ENCODE measurements around the gene PRKCZ. TPM values are rescaled to one million over a fixed set of nuclear protein-coding genes. Genes with fewer than 3 reads are reported as not detected.

Gene PRKCZ
- total RNA-seq, 1 donor from 2014 or later: 33.4 TPM

DNA sequence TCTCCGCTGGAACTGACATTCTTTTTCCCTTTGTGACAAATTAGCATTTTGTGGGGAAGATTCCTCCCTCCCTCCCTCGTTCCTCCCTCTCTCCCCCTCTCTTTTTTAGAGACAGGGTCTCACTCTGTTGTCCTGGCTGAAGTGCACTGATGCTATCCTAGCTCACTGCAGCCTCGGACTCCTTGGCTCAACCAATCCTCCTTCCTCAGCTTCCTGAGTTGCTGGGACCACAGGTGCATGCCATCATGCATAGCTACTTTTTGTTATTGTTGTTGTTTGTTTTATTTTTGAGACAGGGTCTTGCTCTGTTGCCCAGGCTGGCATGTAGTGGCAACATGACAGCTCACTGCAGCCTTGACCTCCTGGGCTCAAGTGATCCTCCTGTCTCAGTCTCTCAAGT, 171.1 kb downstream of the PRKCZ start:
- TF ChIP-seq EZH2 (IDR thresholded peaks at IDR 0.05): no peak
- TF ChIP-seq, protein P1, sequence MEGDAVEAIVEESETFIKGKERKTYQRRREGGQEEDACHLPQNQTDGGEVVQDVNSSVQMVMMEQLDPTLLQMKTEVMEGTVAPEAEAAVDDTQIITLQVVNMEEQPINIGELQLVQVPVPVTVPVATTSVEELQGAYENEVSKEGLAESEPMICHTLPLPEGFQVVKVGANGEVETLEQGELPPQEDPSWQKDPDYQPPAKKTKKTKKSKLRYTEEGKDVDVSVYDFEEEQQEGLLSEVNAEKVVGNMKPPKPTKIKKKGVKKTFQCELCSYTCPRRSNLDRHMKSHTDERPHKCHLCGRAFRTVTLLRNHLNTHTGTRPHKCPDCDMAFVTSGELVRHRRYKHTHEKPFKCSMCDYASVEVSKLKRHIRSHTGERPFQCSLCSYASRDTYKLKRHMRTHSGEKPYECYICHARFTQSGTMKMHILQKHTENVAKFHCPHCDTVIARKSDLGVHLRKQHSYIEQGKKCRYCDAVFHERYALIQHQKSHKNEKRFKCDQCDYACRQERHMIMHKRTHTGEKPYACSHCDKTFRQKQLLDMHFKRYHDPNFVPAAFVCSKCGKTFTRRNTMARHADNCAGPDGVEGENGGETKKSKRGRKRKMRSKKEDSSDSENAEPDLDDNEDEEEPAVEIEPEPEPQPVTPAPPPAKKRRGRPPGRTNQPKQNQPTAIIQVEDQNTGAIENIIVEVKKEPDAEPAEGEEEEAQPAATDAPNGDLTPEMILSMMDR (IDR thresholded peaks at IDR 0.05): no peak
- Histone ChIP-seq H3F3A (ENCODE audit: low read depth) (peaks cover 6% of the 10 kb centered on the region), H3K9me3 (ENCODE audit: low read depth) (no peaks in the 10 kb centered on the region), H3K9ac (no peak overlapping the region), H3K4me3 (no peak overlapping the region), H2AFZ (replicated peaks) (no peak overlapping the region), H3K36me3 (no peaks in the 10 kb centered on the region), H4K20me1 (ENCODE audit: low read depth) (no peaks in the 10 kb centered on the region), H3K27me3 (peaks cover 6% of the 10 kb centered on the region), H3K27ac (no peak overlapping the region), H3K79me2 (ENCODE audit: low read depth) (no peaks in the 10 kb centered on the region), H3K4me1 (peaks cover 4% of the 10 kb centered on the region), H3K4me2 (no peak overlapping the region)
- H3K9me3 Mint-ChIP-seq: peaks cover under 1% of the 10 kb centered on the region
- peaks cover under 1% of the 10 kb centered on the region for H3K36me3 Mint-ChIP-seq
- H3K27me3 Mint-ChIP-seq (ENCODE audit: insufficient read depth, low read depth): peaks cover 8% of the 10 kb centered on the region
- DNase-seq (ENCODE audit: low spot score): no peak
- H3K27ac Mint-ChIP-seq: peak overlapping the region; percentile 67
- peaks cover 15% of the 10 kb centered on the region for H3K4me1 Mint-ChIP-seq
- no peak overlapping the region for H3K4me3 Mint-ChIP-seq

DNA sequence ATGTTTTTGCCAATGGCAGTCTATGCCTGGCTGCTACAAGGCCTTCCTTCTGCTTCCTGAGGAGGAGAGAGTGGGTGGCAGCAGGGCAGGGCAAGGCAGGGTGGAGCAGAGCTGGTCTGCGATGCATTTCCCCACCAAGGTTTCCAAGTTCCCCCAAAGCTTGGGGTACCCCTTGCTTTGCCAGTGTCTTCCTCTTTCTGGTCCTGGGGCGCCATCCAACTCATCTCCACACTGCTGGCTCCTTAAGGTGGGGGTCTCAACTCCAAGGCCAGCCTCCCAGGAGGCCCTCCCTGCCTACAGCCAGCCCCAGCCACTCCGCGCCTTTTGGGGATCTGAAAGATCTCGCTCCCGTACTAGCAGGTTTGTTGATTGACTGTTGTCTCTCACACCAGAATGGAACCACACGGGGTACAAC, 174.0 kb downstream of the PRKCZ start:
- peaks cover 16% of the 10 kb centered on the region for H3K4me1 Mint-ChIP-seq
- H3K27ac Mint-ChIP-seq: no peak overlapping the region
- Histone ChIP-seq H3K27ac (no peak overlapping the region), H3K79me2 (ENCODE audit: low read depth) (peaks cover 6% of the 10 kb centered on the region), H3K27me3 (peaks cover 13% of the 10 kb centered on the region), H3K4me1 (peaks cover 8% of the 10 kb centered on the region), H3F3A (ENCODE audit: low read depth) (peaks cover 8% of the 10 kb centered on the region), H3K36me3 (no peaks in the 10 kb centered on the region), H3K9me3 (ENCODE audit: low read depth) (no peaks in the 10 kb centered on the region), H3K9ac (no peak overlapping the region), H3K4me2 (no peak overlapping the region), H3K4me3 (no peak overlapping the region), H4K20me1 (ENCODE audit: low read depth) (peaks cover 6% of the 10 kb centered on the region), H2AFZ (replicated peaks) (no peak overlapping the region)
- no peak overlapping the region for H3K4me3 Mint-ChIP-seq
- no peak for DNase-seq (ENCODE audit: low spot score)
- no peak for TF ChIP-seq EZH2 (IDR thresholded peaks at IDR 0.05)
- TF ChIP-seq, protein P1 (IDR thresholded peaks at IDR 0.05): no peak
- no peak for TF ChIP-seq EZH2phosphoT487 (IDR thresholded peaks at IDR 0.05)
- H3K9me3 Mint-ChIP-seq: peaks cover 2% of the 10 kb centered on the region
- peaks cover 2% of the 10 kb centered on the region for H3K36me3 Mint-ChIP-seq
- peaks cover 8% of the 10 kb centered on the region for H3K27me3 Mint-ChIP-seq (ENCODE audit: insufficient read depth, low read depth)

DNA sequence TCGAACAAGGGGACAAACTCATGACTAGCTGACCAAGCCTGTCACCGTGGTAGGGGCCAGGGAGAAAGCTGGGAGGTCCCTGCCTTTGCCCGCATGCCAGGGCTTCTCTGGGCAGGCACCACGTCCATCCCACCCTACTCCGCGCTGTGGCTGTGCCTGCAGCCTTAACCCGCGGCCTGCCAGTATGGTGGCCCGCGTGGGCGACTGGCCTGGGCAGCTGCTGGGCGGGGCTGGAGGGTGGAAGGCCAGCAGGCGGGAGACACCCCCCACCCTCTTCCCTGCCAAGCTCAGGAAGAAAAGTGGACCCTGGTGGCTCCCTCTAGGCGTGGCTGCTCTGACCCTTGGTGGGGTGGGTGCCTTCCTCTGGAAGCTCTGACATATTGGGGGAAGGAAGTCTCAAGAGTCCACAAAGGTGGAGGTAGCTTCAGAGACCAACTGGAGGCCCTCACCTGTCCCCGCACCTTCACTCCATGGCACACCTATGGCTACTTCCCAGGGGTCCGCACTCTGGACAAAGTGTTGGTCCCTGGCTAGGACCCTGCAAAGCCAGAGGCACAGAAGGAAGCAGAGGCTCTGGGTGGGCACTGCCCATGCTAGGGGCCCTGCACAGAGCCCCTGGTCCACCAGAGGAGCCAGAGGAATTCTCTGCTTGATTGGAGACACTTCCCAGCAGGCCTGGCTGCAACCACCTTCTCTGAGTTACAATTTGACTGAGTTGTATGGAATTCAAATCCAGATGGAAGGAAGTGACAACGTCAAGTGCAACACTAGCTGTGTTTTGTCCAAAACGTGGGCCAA, 174.6 kb downstream of the PRKCZ start:
- TF ChIP-seq, protein P1 (IDR thresholded peaks at IDR 0.05): no peak
- no peak overlapping the region for H3K27ac Mint-ChIP-seq
- H3K4me3 Mint-ChIP-seq: no peak overlapping the region

More for the DNA sequence above, 174.6 kb downstream of the PRKCZ start:
- Mint-ChIP-seq H3K27me3 (ENCODE audit: insufficient read depth, low read depth) (peaks cover 9% of the 10 kb centered on the region), H3K4me1 (peaks cover 16% of the 10 kb centered on the region), H3K9me3 (peaks cover 2% of the 10 kb centered on the region), H3K36me3 (peaks cover 2% of the 10 kb centered on the region)
- Histone ChIP-seq H3K4me3 (no peak overlapping the region), H3K27me3 (peaks cover 13% of the 10 kb centered on the region), H3K4me2 (no peak overlapping the region), H4K20me1 (ENCODE audit: low read depth) (peaks cover 12% of the 10 kb centered on the region), H3K27ac (no peak overlapping the region), H2AFZ (replicated peaks) (no peak overlapping the region), H3K79me2 (ENCODE audit: low read depth) (peaks cover 12% of the 10 kb centered on the region), H3K4me1 (peaks cover 12% of the 10 kb centered on the region), H3K36me3 (no peaks in the 10 kb centered on the region), H3K9me3 (ENCODE audit: low read depth) (no peaks in the 10 kb centered on the region), H3K9ac (no peak overlapping the region), H3F3A (ENCODE audit: low read depth) (peaks cover 8% of the 10 kb centered on the region)
- no peak for DNase-seq (ENCODE audit: low spot score)

All from neural progenitor cell (in vitro differentiated cells).